Activated T-helper 1 cell treated with anti-CD3 and anti-CD28 coated beads, Interleukin-12 subunit alpha, Interleukin-12 subunit beta, Interleukin-2, Interleukin-4 antibody, amounts not matched to agents 30 ng/mL and 10 ng/mL and 1 ng/mL, durations not matched to agents 14 hours and 24 hours and 36 hours (primary cell): Measurements from ENCODE around the gene KAZN. TPM values are rescaled to one million over a fixed set of nuclear protein-coding genes. Genes with fewer than 3 reads are reported as not detected.

ENCODE experiments used
- DNase-seq: peaks from one replicate; pipeline ENCODE4 v3.0.0; 2021; ENCODE audit warnings: low spot score
- H3K27ac Mint-ChIP-seq: one replicate; pipeline ENCODE4 v1.8.0; 2021; ENCODE audit warnings: mild to moderate bottlenecking, mixed read lengths
- H3K27me3 Mint-ChIP-seq: one replicate; pipeline ENCODE4 v1.8.0; 2022; ENCODE audit warnings: mild to moderate bottlenecking, moderate library complexity, mixed read lengths; ENCODE audit not compliant: insufficient read depth
- H3K36me3 Mint-ChIP-seq: one replicate; pipeline ENCODE4 v1.8.0; 2021; ENCODE audit warnings: low read depth, mixed read lengths
- H3K4me1 Mint-ChIP-seq: one replicate; pipeline ENCODE4 v1.8.0; 2021; ENCODE audit warnings: low read depth, mixed read lengths
- H3K4me3 Mint-ChIP-seq: one replicate; pipeline ENCODE4 v1.8.0; 2021; ENCODE audit warnings: mild to moderate bottlenecking, moderate library complexity, mixed read lengths
- H3K9me3 Mint-ChIP-seq: one replicate; pipeline ENCODE4 v1.8.0; 2021; ENCODE audit warnings: mixed read lengths
- intact Hi-C: fragments of 100-400 bp; cut with micrococcal nuclease; formaldehyde crosslinking; loops from one replicate; pipeline ENCODE4 v1.15.1; 2024
- total RNA-seq: library from RNA; stranded (reverse); gene quantifications from 2 replicates; pipeline ENCODE4 v1.2.3, GENCODE V29; 2022

Gene KAZN
- total RNA-seq, 1 donor from 2014 or later: 0.54 TPM

GRCh38 chr1:15099441-15100120 is 501.1 kb downstream of the KAZN start:
- intact Hi-C loops: loop anchor here (5.0 kb wide), 1 partner anchor 322 kb away; no protein-coding TSS in a partner anchor
- H3K4me1 Mint-ChIP-seq: peaks cover 10% of the 10 kb centered on the region
- H3K36me3 Mint-ChIP-seq: no peaks in the 10 kb centered on the region
- no peak for DNase-seq
- H3K4me3 Mint-ChIP-seq: no peak overlapping the region
- peak overlapping the region; percentile 40 for H3K27ac Mint-ChIP-seq
- H3K9me3 Mint-ChIP-seq: no peaks in the 10 kb centered on the region
- peaks cover 15% of the 10 kb centered on the region for H3K27me3 Mint-ChIP-seq

- intact Hi-C loops: loop anchor here (5.0 kb wide), 1 partner anchor 323 kb away; no protein-coding TSS in a partner anchor
- Mint-ChIP-seq H3K27me3 (peaks cover 18% of the 10 kb centered on the region), H3K36me3 (no peaks in the 10 kb centered on the region), H3K9me3 (no peaks in the 10 kb centered on the region), H3K27ac (no peak overlapping the region), H3K4me1 (peaks cover 10% of the 10 kb centered on the region), H3K4me3 (no peak overlapping the region)
- peak; percentile 41 for DNase-seq
Observed at GRCh38 chr1:15100121-15100879, 501.8 kb downstream of the KAZN start.

DNA sequence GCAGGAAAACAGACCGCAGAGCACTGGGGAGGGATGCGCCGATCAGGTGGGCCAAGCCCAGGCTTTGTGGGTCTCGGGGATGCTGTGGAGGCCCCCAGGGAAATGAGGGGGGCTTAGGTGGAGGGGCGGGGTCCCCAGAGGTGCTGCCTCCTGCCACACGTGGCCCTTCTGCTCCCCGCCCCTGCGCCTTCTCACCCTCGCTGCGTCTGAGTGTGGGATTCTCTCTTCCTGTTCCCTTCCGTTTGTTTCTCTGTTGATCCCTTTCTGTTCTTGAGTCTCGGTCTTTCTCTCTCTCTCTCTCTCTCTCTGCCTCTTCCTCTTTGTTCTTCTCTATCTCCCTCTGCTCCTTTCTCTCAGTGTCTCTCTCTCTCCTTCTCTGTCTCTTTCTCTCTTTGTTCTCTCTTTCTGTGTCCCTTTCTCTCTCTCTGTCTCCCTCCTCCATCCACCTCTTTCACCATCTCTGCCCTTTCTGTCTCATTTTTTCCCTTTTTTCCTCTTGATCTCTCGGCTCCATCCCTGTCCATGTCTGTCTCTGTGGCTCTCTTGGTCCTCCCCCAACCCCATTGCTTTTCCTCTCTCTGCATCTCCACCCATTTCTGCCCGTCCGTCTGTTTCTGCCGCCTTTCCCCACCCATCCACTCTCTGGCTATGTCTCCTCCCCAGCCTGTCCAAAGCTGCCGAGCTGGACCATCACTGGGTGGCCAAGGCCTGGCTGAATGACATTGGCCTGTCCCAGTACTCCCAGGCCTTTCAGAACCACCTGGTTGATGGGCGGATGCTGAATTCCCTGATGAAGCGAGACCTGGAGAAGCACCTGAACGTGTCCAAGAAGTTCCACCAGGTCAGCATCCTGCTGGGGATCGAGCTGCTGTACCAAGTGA is 502.6 kb downstream of the KAZN start:
- intact Hi-C loops: loop anchor here (5.0 kb wide), 1 partner anchor 324 kb away; no protein-coding TSS in a partner anchor
- H3K4me1 Mint-ChIP-seq: peaks cover 10% of the 10 kb centered on the region
- H3K27me3 Mint-ChIP-seq: peaks cover 18% of the 10 kb centered on the region
- H3K9me3 Mint-ChIP-seq: no peaks in the 10 kb centered on the region
- H3K36me3 Mint-ChIP-seq: no peaks in the 10 kb centered on the region
- no peak overlapping the region for H3K27ac Mint-ChIP-seq
- no peak for DNase-seq
- no peak overlapping the region for H3K4me3 Mint-ChIP-seq

DNA sequence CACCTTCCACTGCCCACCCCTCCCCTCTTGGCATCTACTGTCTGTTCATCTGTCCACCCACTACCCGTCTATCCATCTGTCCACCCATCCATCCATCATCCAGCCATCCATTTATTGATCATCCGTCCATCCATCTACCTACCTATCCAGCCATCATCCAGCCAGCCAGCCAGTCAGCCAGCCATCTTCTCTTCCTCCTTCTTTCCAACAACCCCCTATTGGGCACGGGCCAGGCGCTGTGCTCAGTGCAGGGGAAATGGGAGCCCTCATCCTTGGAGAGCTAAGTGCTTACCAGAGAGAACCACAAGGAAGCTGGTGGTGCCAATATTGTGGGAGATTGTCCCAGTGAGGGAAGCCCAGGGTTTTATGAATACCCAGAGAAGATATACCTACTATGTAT is 503.3 kb downstream of the KAZN start:
- H3K4me3 Mint-ChIP-seq: no peak overlapping the region
- intact Hi-C loops: loop anchor here (5.0 kb wide), 1 partner anchor 324 kb away; no protein-coding TSS in a partner anchor

DNA sequence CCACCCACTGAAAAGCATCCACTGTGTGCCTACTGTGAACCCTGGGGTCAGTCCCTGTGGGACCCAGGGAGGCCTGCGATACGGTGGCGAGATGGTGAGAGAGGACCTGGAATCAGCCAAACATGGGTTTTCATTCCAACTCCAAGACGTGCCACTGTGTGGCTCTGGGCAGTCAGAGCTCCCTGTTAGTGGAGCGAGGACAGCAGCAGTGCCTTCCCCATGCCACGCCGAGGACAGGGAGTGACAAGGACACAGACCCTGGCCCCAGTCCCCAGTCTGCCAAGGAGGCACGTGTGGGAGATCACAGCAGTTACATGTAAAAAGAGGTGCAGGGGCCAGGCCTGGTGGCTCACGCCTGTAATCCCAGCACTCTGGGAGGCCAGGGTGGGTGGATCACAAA is 504.2 kb downstream of the KAZN start:
- no peak for DNase-seq
- Mint-ChIP-seq H3K4me1 (peaks cover 10% of the 10 kb centered on the region), H3K4me3 (no peak overlapping the region), H3K27me3 (peaks cover 19% of the 10 kb centered on the region), H3K9me3 (no peaks in the 10 kb centered on the region), H3K27ac (no peak overlapping the region), H3K36me3 (no peaks in the 10 kb centered on the region)
- intact Hi-C loops: loop anchor here (5.0 kb wide), 1 partner anchor 325 kb away; no protein-coding TSS in a partner anchor

More for the DNA sequence above, 503.3 kb downstream of the KAZN start:
- Mint-ChIP-seq H3K36me3 (no peaks in the 10 kb centered on the region), H3K9me3 (no peaks in the 10 kb centered on the region), H3K27me3 (peaks cover 19% of the 10 kb centered on the region), H3K27ac (no peak overlapping the region), H3K4me1 (peaks cover 10% of the 10 kb centered on the region)
- no peak for DNase-seq

DNA sequence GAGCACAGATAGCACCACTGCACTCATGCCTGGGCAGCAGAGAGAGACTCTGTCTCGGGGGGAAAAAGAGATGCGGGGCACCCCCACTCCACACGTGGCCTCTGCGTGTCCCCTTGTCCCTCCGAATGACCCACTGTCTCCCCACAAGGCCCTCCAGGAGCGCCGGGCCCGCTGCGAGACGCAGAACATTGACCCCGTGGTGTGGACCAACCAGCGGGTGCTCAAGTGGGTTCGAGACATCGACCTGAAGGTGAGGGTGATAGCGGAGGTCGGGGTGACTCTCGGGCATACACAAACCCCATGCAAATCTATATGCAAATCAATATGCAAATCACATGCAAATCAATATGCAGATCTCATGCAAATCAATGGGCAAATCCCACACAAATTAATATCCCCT is 504.7 kb downstream of the KAZN start:
- peaks cover 10% of the 10 kb centered on the region for H3K4me1 Mint-ChIP-seq
- no peak overlapping the region for H3K27ac Mint-ChIP-seq
- no peak for DNase-seq
- intact Hi-C loops: loop anchor here (5.0 kb wide), 1 partner anchor 326 kb away; no protein-coding TSS in a partner anchor
- H3K4me3 Mint-ChIP-seq: no peak overlapping the region
- H3K36me3 Mint-ChIP-seq: no peaks in the 10 kb centered on the region
- no peaks in the 10 kb centered on the region for H3K9me3 Mint-ChIP-seq
- peaks cover 19% of the 10 kb centered on the region for H3K27me3 Mint-ChIP-seq

- H3K4me3 Mint-ChIP-seq: no peak overlapping the region
- H3K36me3 Mint-ChIP-seq: no peaks in the 10 kb centered on the region
- no peak overlapping the region for H3K27ac Mint-ChIP-seq
- no peak for DNase-seq
- no peaks in the 10 kb centered on the region for H3K9me3 Mint-ChIP-seq
- intact Hi-C loops: loop anchor here (5.0 kb wide), 1 partner anchor 327 kb away; no protein-coding TSS in a partner anchor
- H3K27me3 Mint-ChIP-seq: peaks cover 24% of the 10 kb centered on the region
- peaks cover 10% of the 10 kb centered on the region for H3K4me1 Mint-ChIP-seq
Observed at GRCh38 chr1:15103906-15104305, 505.4 kb downstream of the KAZN start.

- intact Hi-C loops: loop anchor here (5.0 kb wide), 1 partner anchor 327 kb away; no protein-coding TSS in a partner anchor
- H3K4me3 Mint-ChIP-seq: no peak overlapping the region
- peaks cover 10% of the 10 kb centered on the region for H3K4me1 Mint-ChIP-seq
Observed at GRCh38 chr1:15104768-15105167, 506.3 kb downstream of the KAZN start.

GRCh38 chr1:15106608-15107007 is 508.1 kb downstream of the KAZN start:
- intact Hi-C loops: no loop called here

More at GRCh38 chr1:15104768-15105167, 506.3 kb downstream of the KAZN start:
- H3K27ac Mint-ChIP-seq: no peak overlapping the region
- peaks cover 24% of the 10 kb centered on the region for H3K27me3 Mint-ChIP-seq
- no peaks in the 10 kb centered on the region for H3K36me3 Mint-ChIP-seq
- no peaks in the 10 kb centered on the region for H3K9me3 Mint-ChIP-seq
- no peak for DNase-seq

DNA sequence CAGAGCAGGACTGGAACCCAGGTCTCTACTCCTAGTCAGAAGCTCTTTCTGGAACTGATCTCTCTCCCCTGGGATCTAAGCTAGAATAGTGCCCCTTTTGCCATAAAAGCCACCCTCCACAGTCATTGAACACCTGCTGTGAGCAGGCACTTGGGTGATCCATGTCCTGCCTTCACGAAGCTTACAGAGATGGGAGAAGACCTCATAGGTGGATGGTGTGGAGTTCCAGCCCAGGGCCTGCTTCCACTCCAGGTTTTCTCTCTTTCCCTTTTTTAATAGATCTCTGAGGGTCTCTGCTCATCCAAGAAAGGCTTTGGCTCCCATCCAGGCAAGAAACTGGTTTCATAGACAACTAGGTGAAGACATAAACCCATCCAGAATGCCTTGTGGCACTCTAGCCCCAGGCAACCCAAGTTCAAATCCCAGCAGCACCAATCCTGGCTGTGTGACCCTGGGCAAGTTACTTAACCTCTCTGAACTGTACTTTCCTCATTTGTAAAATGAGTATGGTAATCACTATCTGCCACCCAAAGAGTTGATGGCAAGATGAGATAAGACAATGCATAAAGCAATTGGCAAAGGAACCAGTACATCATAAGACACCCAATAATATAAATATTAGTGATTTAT is 508.7 kb downstream of the KAZN start:
- Mint-ChIP-seq H3K36me3 (no peaks in the 10 kb centered on the region), H3K4me1 (peaks cover 3% of the 10 kb centered on the region), H3K9me3 (no peaks in the 10 kb centered on the region), H3K27me3 (peaks cover 12% of the 10 kb centered on the region), H3K4me3 (no peak overlapping the region), H3K27ac (no peak overlapping the region)
- no peak for DNase-seq
- intact Hi-C loops: no loop called here

More at GRCh38 chr1:15106608-15107007, 508.1 kb downstream of the KAZN start:
- Mint-ChIP-seq H3K36me3 (no peaks in the 10 kb centered on the region), H3K27me3 (peaks cover 16% of the 10 kb centered on the region), H3K27ac (no peak overlapping the region), H3K4me3 (no peak overlapping the region), H3K4me1 (no peaks in the 10 kb centered on the region), H3K9me3 (no peaks in the 10 kb centered on the region)
- DNase-seq: no peak

DNA sequence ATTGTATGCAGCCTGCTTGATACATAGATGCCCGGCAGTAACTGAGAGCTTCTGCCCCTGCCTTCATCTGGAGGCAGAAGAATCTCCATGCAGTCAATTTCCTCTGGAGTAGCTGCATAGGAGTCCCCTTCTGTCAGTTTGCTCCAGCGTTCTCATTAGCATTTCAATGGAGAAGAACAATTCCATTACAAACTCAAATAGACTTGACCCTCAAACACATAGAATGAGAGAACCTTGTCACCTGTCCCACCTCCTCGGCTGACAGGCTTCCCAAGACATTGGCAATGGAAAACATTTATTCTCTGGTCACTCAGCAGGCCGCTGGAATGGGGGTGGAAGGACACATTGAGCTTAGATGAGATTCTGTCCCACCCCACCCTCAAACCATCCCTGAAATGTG is 509.4 kb downstream of the KAZN start:
- peaks cover 11% of the 10 kb centered on the region for H3K27me3 Mint-ChIP-seq
- intact Hi-C loops: no loop called here
- no peaks in the 10 kb centered on the region for H3K36me3 Mint-ChIP-seq
- peaks cover 9% of the 10 kb centered on the region for H3K4me1 Mint-ChIP-seq
- DNase-seq: no peak
- no peak overlapping the region for H3K27ac Mint-ChIP-seq
- no peaks in the 10 kb centered on the region for H3K9me3 Mint-ChIP-seq
- no peak overlapping the region for H3K4me3 Mint-ChIP-seq
